GM19328 (cell line): Measurements from ENCODE around the gene ZNF282.
"Not testable (repeated sequence)": the region's sequence is repeated elsewhere in the genome, so short reads cannot be mapped to it uniquely, and the experiment has no call there.

ENCODE experiments used
- ATAC-seq: cut with Tn5 transposase; IDR thresholded peaks from one replicate; pipeline ENCODE4 v1.9.1; 2021; ENCODE audit warnings: mild to moderate bottlenecking, moderate library complexity; ENCODE audit not compliant: unreplicated experiment

ZNF282 gene

DNA sequence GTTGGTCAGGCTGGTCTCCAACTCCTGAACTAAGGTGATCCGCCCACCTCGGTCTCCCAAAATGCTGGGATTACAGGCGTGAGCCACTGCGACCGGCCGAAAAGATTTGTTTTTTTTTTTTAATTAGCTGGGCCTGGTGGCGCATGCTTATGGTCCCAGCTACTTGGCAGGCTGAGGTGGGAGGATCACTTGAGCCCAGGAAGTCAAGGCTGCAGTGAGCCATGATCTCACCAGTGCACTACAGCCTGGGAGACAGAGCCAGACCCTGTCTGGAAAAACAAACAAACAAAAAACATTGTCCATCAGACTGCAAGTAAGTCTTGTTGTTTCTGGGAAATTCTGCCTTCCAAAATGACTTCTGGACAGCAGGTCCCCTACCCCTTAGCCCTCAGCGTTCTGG, 27.8 kb downstream of the ZNF282 start:
- ATAC-seq = no peak

DNA sequence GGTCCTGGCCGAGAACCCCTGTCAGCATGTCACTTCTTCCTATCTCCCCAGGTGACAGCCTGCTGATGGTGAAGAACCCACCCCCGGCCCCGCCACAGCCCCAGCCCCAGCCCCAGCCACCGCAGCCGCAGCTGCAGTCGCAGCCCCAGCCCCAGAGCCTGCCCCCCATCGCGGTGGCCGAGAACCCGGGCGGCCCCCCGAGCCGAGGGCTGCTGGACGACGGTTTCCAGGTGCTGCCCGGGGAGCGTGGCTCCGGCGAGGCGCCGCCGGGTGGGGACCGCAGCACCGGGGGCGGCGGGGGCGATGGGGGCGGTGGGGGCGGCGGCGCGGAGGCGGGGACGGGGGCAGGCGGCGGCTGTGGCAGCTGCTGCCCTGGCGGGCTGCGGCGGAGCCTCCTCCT, 28.4 kb downstream of the ZNF282 start:
- ATAC-seq = no peak

DNA sequence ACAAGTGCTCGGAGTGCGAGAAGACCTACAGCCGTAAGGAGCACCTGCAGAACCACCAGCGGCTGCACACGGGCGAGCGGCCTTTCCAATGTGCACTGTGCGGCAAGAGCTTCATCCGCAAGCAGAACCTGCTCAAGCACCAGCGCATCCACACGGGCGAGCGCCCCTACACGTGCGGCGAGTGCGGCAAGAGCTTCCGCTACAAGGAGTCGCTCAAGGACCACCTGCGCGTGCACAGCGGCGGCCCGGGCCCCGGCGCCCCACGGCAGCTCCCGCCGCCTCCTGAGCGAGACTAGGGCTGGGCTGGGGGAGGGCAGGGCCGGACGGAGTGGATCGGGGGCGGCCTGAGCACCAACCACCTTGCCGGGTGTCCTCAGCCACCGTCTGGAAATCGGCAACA, 29.0 kb downstream of the ZNF282 start:
- ATAC-seq = no peak

DNA sequence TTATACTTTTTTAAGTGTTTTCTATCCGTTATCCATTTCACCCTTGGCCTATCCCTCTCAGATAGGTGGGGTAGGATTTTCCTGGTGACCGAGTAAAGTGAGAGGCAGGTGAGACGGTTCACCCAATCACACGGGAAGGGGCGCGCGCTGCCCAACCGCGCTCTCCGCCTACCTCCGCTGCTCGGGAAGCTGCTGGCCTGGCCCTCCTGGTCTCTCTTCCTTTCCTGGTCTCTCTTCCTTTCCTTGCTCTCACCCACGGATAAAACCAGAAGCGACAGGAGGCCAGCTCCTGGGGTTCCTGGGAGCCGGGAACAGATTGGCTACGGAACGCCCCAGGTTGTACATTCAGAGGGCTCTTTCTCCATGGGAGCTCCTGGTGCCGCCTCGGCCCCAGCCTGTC, 29.8 kb downstream of the ZNF282 start:
- no peak for ATAC-seq

DNA sequence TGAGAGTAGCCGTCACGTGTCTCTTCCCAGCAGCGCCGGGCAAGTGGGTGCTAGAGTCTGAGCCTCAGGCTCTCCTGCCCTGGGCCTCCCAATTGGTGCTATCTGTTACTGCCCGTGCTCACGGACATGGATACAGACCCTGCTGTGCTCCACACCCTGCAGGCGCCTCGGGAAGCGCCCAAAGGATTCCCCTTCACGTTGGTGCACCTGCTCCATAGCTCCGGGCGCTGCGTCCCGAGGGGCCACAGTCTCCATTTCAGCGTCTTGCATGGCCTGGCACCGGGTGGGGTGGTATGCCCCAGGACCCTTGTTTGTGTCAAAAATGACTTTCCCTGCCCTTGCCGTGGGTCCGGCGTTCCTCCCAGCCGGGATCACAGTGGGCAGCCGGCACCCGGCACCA, 30.3 kb downstream of the ZNF282 start:
- ATAC-seq = no peak

DNA sequence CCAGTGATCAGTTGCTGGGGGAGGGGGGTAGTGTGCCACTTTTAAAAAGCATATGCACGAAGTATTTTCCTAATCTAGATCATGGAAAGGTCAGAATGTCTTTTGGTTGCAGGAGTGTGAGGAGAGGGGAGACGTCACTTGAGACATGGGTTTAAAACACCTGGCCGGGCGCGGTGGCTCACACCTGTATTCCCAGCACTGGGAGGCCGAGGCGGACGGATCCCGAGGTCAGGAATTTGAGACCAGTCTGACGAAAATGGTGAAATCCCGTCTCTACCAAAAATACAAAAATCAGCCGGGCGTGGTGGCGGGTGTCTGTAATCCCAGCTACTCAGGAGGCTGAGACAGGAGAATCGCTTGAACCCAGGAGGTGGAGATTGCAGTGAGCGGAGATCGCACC, 31.0 kb downstream of the ZNF282 start:
- ATAC-seq = not testable (repeated sequence)

DNA sequence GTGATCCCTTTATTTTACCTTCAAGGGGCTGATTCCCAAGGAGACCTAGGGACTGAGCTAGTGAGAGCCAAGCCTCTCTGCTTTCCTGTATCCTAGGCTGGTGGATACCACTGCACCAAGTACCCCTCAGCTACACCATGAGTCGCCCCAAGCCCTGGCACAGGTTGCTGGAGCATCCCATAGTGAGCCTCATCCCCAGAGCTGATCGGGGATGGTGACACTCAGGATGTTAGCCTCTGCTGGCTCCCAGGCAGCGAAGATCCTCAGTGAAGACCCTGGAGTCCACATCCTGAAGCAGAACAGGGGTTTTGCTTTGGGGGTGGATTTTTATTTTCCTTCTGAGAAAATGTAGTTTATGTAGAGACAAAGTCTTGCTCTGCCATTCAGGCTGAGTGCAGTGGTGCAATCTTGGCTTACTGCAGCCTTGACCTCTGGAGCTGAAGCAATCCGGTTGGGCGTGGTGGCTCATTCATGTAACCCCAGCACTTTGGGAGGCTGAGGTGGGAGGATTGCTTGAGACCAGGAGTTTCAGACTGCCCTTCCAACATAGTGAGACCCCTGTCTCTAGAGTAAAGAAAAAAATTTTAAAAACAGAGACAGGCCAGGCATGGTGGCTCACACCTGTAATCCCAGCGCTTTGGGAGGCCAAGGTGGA, 31.6 kb downstream of the ZNF282 start:
- ATAC-seq = no peak

DNA sequence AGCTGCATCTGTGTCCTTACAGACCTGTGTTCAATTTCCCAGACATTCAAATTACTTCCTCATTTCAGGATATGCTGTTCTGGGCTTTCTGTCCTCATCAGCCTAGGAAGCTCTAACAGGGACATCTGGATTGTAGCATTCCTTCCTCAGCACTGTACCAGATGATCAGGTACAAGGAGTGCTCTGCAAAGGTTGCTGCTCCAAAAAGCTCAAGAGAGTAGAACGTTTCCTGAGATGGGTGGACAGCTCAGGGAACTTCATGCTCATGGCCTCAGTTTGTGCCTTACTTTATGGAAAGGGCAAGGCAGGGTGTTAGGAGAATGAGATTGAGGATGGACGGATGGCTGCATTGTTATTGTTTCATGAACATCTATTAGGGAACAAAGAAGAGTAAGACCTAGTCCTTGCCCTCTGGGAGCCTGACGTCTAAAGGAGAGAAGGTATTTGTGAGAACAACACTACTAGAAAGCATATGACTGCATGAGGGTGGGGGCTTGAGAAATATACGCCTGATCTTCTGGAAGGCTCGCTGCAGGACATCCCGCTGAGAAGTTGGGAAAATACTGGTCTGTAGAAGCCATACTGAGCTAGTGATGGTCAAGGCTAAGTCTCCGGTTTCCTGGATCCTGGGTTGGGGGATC, 33.6 kb downstream of the ZNF282 start:
- ATAC-seq = no peak

DNA sequence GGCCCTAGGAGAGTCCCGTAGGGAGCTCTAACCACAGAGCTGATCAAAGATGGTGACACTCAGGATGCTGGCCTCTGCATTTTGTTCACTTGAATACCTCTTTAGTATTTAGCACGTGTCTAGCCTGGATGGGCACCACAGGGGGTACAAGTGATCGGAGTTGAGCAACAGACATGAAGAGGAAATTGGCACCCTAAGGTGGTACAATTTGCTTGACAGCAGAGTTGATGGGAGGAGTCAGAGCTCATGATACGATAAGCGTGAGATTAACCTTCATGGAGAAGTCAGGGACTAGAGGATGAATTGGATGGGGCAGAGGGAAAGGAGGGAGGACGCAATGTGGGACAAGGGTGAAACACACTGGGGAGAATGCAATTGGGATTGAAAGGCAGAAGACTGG, 34.2 kb downstream of the ZNF282 start:
- no peak for ATAC-seq

DNA sequence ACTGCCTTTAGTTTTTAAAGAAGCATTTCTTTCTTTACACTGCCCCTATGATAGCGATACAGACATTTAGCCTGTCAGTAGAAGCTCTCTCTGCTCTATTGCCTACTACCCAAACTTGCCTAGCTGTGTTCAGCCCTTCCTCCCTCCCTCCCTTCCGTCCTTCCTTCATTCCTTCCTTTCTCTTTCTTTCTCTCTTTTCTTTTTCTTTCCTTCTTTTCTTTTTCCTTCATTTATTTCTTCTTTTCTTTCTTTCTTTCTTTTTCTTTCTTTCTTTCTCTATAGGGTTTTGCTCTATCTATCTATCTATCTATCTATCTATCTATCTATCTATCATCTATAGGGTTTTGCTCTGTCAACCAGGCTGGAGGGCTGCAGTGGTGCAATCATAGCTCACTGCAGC, 37.0 kb downstream of the ZNF282 start:
- no peak for ATAC-seq

DNA sequence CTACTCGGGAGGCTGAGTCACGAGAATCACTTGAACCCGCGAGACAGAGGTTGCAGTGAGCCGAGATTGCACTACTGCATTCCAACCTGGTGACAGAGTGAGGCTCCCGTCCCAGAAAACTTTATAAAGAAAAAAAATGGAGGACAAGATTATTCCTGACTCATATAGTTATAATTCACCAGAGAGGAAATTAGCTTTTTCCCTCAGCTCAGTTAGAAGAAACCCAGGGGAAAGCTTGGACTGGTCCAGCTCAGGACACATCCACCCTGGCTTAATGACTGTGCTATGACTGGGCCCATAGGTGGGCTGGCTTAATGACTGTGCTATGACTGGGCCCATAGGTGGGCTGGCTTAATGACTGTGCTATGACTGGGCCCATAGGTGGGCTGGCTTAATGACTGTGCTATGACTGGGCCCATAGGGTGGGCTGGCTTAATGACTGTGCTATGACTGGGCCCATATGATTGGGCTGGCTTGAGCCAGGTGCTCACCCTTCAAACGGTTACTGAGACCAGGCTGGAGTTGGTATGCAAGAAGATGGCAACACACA, 38.4 kb downstream of the ZNF282 start:
- ATAC-seq = not testable (repeated sequence)

DNA sequence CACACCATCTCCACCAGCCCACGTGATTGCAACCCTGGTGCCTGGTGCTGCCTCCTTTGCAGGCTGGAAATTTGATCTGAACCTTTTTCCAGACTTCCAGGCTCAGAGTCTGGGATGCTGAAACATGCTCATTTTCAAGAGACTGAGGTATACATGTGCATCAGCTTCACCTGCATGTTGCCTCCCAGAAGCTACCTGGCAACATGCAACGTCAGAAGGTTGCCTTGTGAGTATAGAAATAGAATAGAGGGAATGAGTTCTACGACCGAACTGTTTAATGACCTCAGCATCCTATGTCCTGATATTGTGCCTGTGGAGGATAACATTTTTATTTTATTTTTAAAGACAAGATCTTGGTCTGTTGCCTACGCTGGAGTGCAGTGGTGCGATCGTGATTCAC, 42.2 kb downstream of the ZNF282 start:
- no peak for ATAC-seq

DNA sequence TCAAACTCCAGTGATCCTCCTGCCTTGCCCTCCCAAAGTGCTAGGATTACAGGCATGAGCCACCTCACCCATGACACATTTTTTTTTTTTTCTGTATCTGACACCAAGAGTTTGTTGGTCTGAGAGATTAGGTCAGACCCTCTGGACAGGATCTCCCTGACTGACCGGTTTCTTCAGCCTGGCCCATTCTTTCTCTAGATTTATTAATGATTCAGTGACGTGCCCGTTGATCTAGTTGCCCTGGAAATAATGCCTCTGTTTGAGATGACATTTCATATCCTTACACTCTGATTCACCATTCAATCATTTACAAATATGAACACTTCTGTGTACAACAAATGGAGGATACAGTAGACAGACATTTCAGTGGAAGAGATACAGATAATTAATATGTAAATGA, 42.7 kb downstream of the ZNF282 start:
- ATAC-seq = no peak

DNA sequence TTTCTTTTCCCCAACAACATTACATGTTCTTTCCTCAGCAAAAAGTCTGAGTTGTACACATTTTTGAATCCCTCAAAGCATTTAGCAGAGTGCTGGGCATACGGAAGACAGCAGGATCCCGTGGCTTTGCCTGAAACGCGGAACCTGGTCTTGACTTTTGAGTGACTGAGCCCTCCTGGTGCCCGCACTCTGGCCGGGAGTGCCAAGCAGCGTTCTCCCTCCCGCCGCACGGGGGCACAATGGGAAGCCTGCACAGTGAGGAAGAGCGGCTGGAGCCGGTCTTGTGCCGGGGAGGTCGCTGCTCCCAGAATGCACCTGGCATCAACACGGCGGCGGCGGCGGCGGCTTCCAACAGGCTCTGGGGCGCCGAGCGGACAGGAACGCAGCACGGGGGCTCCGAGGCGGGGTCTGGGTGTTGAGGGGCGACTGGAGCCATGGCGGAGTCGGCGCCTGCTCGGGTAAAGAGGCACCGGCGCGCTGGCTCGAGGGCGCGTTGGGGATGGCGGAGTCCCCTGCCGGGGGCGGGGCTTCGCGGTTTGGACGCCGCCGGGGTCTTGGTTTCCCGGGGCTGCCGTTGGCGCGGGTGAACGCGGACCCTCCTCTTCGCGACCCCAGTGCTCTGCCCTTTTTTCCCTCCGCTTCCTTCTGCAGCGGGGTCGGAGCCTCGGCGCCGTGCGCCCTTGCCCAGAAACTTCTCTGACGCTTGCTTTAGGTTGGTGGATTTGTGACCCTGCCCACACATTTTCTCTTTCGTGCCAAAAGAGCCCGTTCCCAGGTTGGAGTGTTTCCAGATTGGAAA, 44.2 kb downstream of the ZNF282 start, which contains the start of gene ZNF212:
ZNF212 (plus strand) TSS at position 307 of the 799 bp plus-strand sequence; CDS start at position 435, 128 bp downstream.
- peak; percentile 99 for ATAC-seq

DNA sequence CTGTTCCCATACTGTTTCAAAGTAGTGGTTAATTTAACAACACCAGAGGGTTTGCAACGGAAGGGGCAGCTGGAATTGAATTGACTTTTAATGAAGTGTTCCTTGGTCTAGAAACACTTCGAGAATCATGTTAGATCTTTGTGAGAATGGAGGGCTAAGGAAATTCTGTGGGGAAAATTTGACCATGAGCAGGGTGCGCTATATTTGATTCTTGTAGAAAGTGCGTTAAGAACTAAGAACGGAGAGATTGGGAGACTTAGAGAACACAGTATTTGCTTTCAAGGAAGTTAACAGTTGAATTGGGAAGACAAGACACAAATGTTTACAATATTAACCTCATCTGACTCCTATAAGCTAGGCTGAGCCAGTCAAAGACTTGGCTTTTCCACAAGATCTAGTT, 45.3 kb downstream of the ZNF282 start:
- ATAC-seq = no peak

DNA sequence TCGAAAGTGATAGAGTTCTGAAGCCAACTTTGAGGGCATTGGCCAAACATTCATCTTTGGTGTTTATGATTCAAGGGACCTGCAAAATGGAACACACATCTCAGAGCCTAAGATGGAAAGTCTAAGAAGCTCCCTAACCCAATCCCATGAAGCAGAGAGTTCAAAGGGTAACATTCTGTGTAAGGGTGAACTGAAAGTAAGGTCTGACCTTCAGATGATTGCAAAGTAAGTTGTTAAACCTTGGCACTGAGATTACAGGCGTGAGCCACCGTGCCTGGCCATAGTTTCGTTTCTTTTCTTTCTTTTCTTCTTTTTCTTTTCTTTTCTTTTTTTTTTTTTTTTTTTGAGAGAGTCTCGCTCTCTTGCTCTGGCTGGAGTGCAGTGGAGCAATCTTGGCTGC, 46.4 kb downstream of the ZNF282 start:
- no peak for ATAC-seq

DNA sequence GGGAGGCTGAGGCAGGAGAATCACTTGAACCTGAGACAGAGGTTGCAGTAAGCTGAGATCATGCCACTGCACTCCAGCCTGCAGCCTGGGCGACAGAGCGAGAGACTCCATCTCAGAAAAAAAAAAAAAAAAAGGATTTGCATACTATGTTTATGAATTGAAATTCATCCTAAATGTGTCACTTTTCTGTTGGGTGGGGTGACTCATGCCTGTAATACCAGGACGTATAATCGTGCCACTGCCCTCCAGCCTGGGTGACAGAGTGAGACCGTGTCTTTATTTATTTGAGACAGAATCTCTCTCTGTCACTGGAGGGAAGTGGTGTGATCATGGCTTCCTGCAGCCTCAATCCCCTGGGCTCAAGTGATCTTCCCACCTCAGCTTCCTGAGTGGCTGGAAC, 49.9 kb downstream of the ZNF282 start:
- ATAC-seq = no peak

DNA sequence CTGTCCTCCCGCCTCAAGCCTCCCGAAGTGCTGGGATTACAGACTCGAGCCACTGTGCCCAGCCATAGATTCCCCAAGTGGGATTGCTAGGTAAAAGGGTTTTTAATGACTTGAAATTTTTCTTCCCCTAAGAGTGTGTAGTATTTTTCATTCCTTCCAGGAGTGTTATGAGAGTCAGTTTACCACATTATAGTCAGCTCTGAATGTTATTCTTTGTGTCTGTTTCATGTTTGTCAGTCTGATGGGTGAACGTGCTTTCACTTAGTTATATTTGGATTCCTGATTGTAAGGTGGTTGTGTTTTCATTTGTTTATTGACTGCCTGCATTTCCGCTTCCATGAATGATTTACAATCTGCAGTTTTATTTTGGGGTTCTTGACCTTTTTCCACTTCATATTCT, 50.4 kb downstream of the ZNF282 start:
- no peak for ATAC-seq

DNA sequence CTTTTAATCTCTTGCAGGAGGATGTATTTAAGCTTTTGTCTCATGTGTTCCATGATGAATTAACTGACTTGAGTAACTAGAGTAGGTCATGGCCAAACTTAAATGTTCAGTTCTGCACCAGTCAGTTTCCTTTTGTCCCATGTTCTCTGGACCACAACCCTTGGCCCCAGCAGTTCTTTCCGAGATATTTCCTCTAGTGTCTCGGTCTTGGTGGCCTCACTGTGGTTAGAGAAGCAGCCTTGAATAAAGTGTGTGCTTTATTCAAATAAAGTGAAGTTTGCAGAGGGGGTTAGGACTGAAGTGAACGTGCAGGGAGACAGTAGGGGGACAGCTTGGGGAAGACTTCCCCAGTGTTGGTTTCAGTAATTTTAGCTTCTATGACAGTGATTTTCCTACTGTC, 53.4 kb downstream of the ZNF282 start:
- no peak for ATAC-seq

DNA sequence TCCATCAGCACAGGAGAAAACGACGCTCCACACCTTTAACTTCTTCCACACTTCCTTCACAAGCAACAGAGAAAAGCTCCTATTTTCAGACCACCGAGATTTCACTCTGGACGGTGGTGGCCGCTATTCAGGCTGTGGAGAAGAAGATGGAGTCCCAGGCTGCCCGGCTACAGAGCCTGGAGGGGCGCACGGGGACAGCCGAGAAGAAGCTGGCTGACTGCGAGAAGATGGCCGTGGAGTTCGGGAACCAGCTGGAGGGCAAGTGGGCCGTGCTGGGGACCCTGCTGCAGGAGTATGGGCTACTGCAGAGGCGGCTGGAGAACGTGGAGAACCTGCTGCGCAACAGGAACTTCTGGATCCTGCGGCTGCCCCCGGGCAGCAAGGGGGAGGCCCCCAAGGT, 54.8 kb downstream of the ZNF282 start:
- not testable (repeated sequence) for ATAC-seq

DNA sequence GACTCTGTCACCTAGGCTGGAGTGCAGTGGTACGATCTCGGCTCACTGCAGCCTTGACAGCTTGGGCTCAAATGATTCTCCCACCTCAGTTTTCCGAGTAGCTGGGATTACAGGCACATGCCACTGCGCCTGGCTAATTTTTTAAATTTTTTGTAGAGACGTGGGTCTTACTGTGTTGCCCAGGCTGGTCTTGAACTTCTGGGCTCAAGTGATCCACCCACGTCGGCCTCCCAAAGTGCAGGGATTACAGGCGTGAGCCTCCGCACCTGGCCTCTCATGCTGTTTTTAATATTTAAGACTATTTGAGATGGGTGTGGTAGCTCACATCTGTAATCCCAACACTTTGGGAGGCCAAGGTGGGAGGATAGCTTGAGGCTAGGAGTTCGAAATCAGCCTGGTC, 56.2 kb downstream of the ZNF282 start:
- not testable (repeated sequence) for ATAC-seq

DNA sequence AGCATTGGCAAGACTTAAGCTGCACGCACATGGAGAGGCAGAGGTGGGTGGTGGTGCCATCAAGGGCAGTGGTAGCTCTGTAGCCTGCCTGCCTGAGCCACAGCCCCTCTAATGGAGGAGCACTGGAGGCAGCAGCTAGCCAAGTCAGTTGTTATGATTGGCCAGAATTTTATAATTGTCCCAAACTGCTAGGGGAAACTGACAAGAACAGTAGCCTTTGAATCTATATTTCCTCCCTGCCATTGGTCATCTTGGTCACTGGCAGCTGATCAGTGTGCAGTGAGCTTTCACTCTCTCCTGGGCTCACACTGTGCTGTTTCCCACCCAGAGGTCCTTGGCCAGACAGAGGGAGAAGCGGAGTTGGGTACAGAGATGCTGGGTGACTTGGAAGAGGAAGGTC, 57.0 kb downstream of the ZNF282 start:
- no peak for ATAC-seq
